ENCODE results near the gene ADAMTSL3.

ADAMTSL3 gene

GRCh38 chr15:83673385-83673784 is 19.5 kb downstream of the ADAMTSL3 start:
- ATAC-seq (replicated peaks) (no peak), DNase-seq (no peak)
- Mint-ChIP-seq H3K36me3 (peaks cover 0 to 2% of the 10 kb centered on the region in 2 donors), H3K4me3 (no peak overlapping the region), H3K27me3 (no peaks in the 10 kb centered on the region), H3K4me1 (no peaks in the 10 kb centered on the region), H3K9me3 (peaks cover 4 to 10% of the 10 kb centered on the region in 2 donors), H3K27ac (no peak overlapping the region)

- Mint-ChIP-seq H3K9me3 (peaks cover 4 to 9% of the 10 kb centered on the region in 2 donors), H3K27me3 (peaks cover 6 to 12% of the 10 kb centered on the region in 2 donors), H3K36me3 (no peaks in the 10 kb centered on the region), H3K4me1 (no peaks in the 10 kb centered on the region), H3K4me3 (no peak overlapping the region), H3K27ac (no peak overlapping the region)
- ATAC-seq (replicated peaks) = no peak
- DNase-seq = no peak
These were observed 28.7 kb downstream of the ADAMTSL3 start for GRCh38 chr15:83682476-83683088.

GRCh38 chr15:83685916-83686332 is 32.0 kb downstream of the ADAMTSL3 start:
- Mint-ChIP-seq H3K27me3 (peaks cover 6 to 12% of the 10 kb centered on the region in 2 donors), H3K9me3 (no peaks in the 10 kb centered on the region), H3K36me3 (no peaks in the 10 kb centered on the region), H3K4me3 (no peak overlapping the region), H3K4me1 (no peaks in the 10 kb centered on the region), H3K27ac (no peak overlapping the region)
- DNase-seq = no peak
- ATAC-seq (replicated peaks) = no peak

- H3K4me3 Mint-ChIP-seq = no peak overlapping the region
- H3K9me3 Mint-ChIP-seq = no peaks in the 10 kb centered on the region
- no peaks in the 10 kb centered on the region for H3K36me3 Mint-ChIP-seq
- H3K27ac Mint-ChIP-seq = no peak overlapping the region
- peaks cover 10 to 12% of the 10 kb centered on the region in 2 donors for H3K27me3 Mint-ChIP-seq
- no peak for ATAC-seq (replicated peaks)
- H3K4me1 Mint-ChIP-seq = no peaks in the 10 kb centered on the region
- no peak for DNase-seq
These were observed 34.3 kb downstream of the ADAMTSL3 start for GRCh38 chr15:83688201-83688600.

GRCh38 chr15:83690676-83691075 is 36.8 kb downstream of the ADAMTSL3 start:
- no peaks in the 10 kb centered on the region for H3K36me3 Mint-ChIP-seq
- ATAC-seq (replicated peaks) (no peak), DNase-seq (no peak)
- peaks cover 11% of the 10 kb centered on the region in 2 donors for H3K27me3 Mint-ChIP-seq
- H3K9me3 Mint-ChIP-seq = peaks cover 0 to 5% of the 10 kb centered on the region in 2 donors
- no peaks in the 10 kb centered on the region for H3K4me1 Mint-ChIP-seq
- H3K27ac Mint-ChIP-seq = no peak overlapping the region
- no peak overlapping the region for H3K4me3 Mint-ChIP-seq

- ATAC-seq (replicated peaks) = no peak
- peaks cover 0 to 5% of the 10 kb centered on the region in 2 donors for H3K27me3 Mint-ChIP-seq
These were observed 39.0 kb downstream of the ADAMTSL3 start for GRCh38 chr15:83692746-83693581.

GRCh38 chr15:83694015-83694414 is 40.1 kb downstream of the ADAMTSL3 start:
- Mint-ChIP-seq H3K27ac (no peak overlapping the region), H3K4me1 (no peaks in the 10 kb centered on the region), H3K36me3 (no peaks in the 10 kb centered on the region), H3K27me3 (peaks cover 0 to 5% of the 10 kb centered on the region in 2 donors), H3K9me3 (peaks cover 0 to 5% of the 10 kb centered on the region in 2 donors), H3K4me3 (no peak overlapping the region)
- no peak for DNase-seq
- no peak for ATAC-seq (replicated peaks)

More at GRCh38 chr15:83692746-83693581, 39.0 kb downstream of the ADAMTSL3 start:
- H3K4me1 Mint-ChIP-seq = no peaks in the 10 kb centered on the region
- H3K9me3 Mint-ChIP-seq = peaks cover 0 to 5% of the 10 kb centered on the region in 2 donors
- no peak overlapping the region for H3K4me3 Mint-ChIP-seq
- DNase-seq = no peak
- H3K27ac Mint-ChIP-seq = no peak overlapping the region
- no peaks in the 10 kb centered on the region for H3K36me3 Mint-ChIP-seq

GRCh38 chr15:83694536-83694935 is 40.6 kb downstream of the ADAMTSL3 start:
- no peak overlapping the region for H3K27ac Mint-ChIP-seq
- no peak for ATAC-seq (replicated peaks)
- peaks cover 0 to 5% of the 10 kb centered on the region in 2 donors for H3K9me3 Mint-ChIP-seq
- DNase-seq = no peak
- H3K4me3 Mint-ChIP-seq = no peak overlapping the region
- H3K4me1 Mint-ChIP-seq = no peaks in the 10 kb centered on the region
- no peaks in the 10 kb centered on the region for H3K36me3 Mint-ChIP-seq
- peaks cover 0 to 5% of the 10 kb centered on the region in 2 donors for H3K27me3 Mint-ChIP-seq

GRCh38 chr15:83695246-83695645 is 41.3 kb downstream of the ADAMTSL3 start:
- Mint-ChIP-seq H3K4me3 (no peak overlapping the region), H3K27me3 (peaks cover 0 to 5% of the 10 kb centered on the region in 2 donors), H3K27ac (no peak overlapping the region), H3K36me3 (no peaks in the 10 kb centered on the region), H3K9me3 (peaks cover 0 to 5% of the 10 kb centered on the region in 2 donors), H3K4me1 (no peaks in the 10 kb centered on the region)
- ATAC-seq (replicated peaks) = no peak
- no peak for DNase-seq

GRCh38 chr15:83695901-83696425 is 42.0 kb downstream of the ADAMTSL3 start:
- Mint-ChIP-seq H3K4me1 (no peaks in the 10 kb centered on the region), H3K4me3 (no peak overlapping the region), H3K36me3 (no peaks in the 10 kb centered on the region), H3K9me3 (peaks cover 0 to 5% of the 10 kb centered on the region in 2 donors), H3K27ac (no peak overlapping the region), H3K27me3 (peaks cover 0 to 5% of the 10 kb centered on the region in 2 donors)
- DNase-seq (no peak), ATAC-seq (replicated peaks) (no peak)

- DNase-seq (no peak), ATAC-seq (replicated peaks) (no peak)
- no peaks in the 10 kb centered on the region for H3K4me1 Mint-ChIP-seq
- no peaks in the 10 kb centered on the region for H3K36me3 Mint-ChIP-seq
- peaks cover 0 to 5% of the 10 kb centered on the region in 2 donors for H3K27me3 Mint-ChIP-seq
- H3K27ac Mint-ChIP-seq = no peak overlapping the region
- H3K4me3 Mint-ChIP-seq = no peak overlapping the region
- H3K9me3 Mint-ChIP-seq = peaks cover 0 to 5% of the 10 kb centered on the region in 2 donors
These were observed 43.8 kb downstream of the ADAMTSL3 start for GRCh38 chr15:83697716-83698115.

- Mint-ChIP-seq H3K9me3 (peaks cover 0 to 5% of the 10 kb centered on the region in 2 donors), H3K4me1 (no peaks in the 10 kb centered on the region), H3K36me3 (no peaks in the 10 kb centered on the region), H3K27me3 (peaks cover 0 to under 1% of the 10 kb centered on the region in 2 donors), H3K27ac (no peak overlapping the region), H3K4me3 (no peak overlapping the region)
- DNase-seq (no peak), ATAC-seq (replicated peaks) (no peak)
These were observed 44.4 kb downstream of the ADAMTSL3 start for GRCh38 chr15:83698294-83698693.

- Mint-ChIP-seq H3K4me1 (no peaks in the 10 kb centered on the region), H3K4me3 (no peak overlapping the region), H3K27ac (no peak overlapping the region), H3K9me3 (peaks cover 0 to 5% of the 10 kb centered on the region in 2 donors), H3K27me3 (no peaks in the 10 kb centered on the region), H3K36me3 (no peaks in the 10 kb centered on the region)
- DNase-seq (no peak), ATAC-seq (replicated peaks) (no peak)
These were observed 45.1 kb downstream of the ADAMTSL3 start for GRCh38 chr15:83699028-83699427.

GRCh38 chr15:83700082-83700481 is 46.2 kb downstream of the ADAMTSL3 start:
- DNase-seq = no peak
- no peak overlapping the region for H3K4me3 Mint-ChIP-seq
- H3K36me3 Mint-ChIP-seq = no peaks in the 10 kb centered on the region
- ATAC-seq (replicated peaks) = no peak
- no peaks in the 10 kb centered on the region for H3K27me3 Mint-ChIP-seq
- no peak overlapping the region for H3K27ac Mint-ChIP-seq
- peaks cover 0 to under 1% of the 10 kb centered on the region in 2 donors for H3K9me3 Mint-ChIP-seq
- H3K4me1 Mint-ChIP-seq = no peaks in the 10 kb centered on the region

Measured in stimulated activated naive B cell treated with anti-CD40 and anti-IgM and Interleukin-4, amounts not matched to agents 10 μg/mL and 1 μg/mL and 100 μg/mL, for 72 hours (primary cell).